Naive B cell (primary cell): Measurements from ENCODE around the gene FHOD3. TPM values are rescaled to one million over a fixed set of nuclear protein-coding genes. Genes with fewer than 3 reads are reported as not detected.
"Not testable (repeated sequence)": the region's sequence is repeated elsewhere in the genome, so short reads cannot be mapped to it uniquely, and the experiment has no call there.

Experiments used
- ATAC-seq, 2 donors: fragments of 150-1000 bp; cut with Tn5 transposase; 2 replicates each; pipeline ENCODE4 v1.10.0; 2021; ENCODE audit warnings: low read depth in 2 of 2, mild to moderate bottlenecking in 2 of 2, moderate library complexity in 2 of 2
- DNase-seq: peaks from one replicate; pipeline ENCODE4 v3.0.0; 2022
- H3K27ac Mint-ChIP-seq, 6 donors: one replicate each; pipeline ENCODE4 v1.8.0; 2020 to 2022; ENCODE audit warnings: mild to moderate bottlenecking in 6 of 6, mixed read lengths in 6 of 6, moderate library complexity in 5 of 6, inconsistent platforms in 2 of 6
- H3K27me3 Mint-ChIP-seq, 3 donors: one replicate each; pipeline ENCODE4 v1.8.0; 2021 to 2022; ENCODE audit warnings: mixed read lengths in 3 of 3, mild to moderate bottlenecking in 1 of 3
- H3K36me3 Mint-ChIP-seq, 2 donors: one replicate each; pipeline ENCODE4 v1.8.0; 2020 to 2022; ENCODE audit warnings: mixed read lengths in 2 of 2, inconsistent platforms in 1 of 2, mild to moderate bottlenecking in 1 of 2
- H3K4me1 Mint-ChIP-seq, 3 donors: one replicate each; pipeline ENCODE4 v1.8.0; 2020 to 2022; ENCODE audit warnings: mixed read lengths in 3 of 3, inconsistent platforms in 1 of 3, mild to moderate bottlenecking in 1 of 3, moderate library complexity in 1 of 3
- H3K4me3 Mint-ChIP-seq, 8 donors: one replicate each; pipeline ENCODE4 v1.8.0; 2020 to 2022; ENCODE audit warnings: mild to moderate bottlenecking in 8 of 8, mixed read lengths in 8 of 8, moderate library complexity in 8 of 8, inconsistent platforms in 2 of 8
- H3K9me3 Mint-ChIP-seq, 7 donors: one replicate each; pipeline ENCODE4 v1.8.0; 2020 to 2022; ENCODE audit warnings: mixed read lengths in 7 of 7, mild to moderate bottlenecking in 5 of 7, inconsistent platforms in 2 of 7, moderate library complexity in 1 of 7
- polyA plus RNA-seq, 6 donors: library from polyadenylated mRNA; unstranded; fragments of 300-500 nt; fragmentation: Illumina TruSeq; gene quantifications; one replicate each; pipeline ENCODE4 v1.2.3, GENCODE V29; 2021; ENCODE audit warnings: low read depth in 6 of 6

Gene FHOD3
- polyA plus RNA-seq, 6 donors from 2014 or later, result not detected

DNA sequence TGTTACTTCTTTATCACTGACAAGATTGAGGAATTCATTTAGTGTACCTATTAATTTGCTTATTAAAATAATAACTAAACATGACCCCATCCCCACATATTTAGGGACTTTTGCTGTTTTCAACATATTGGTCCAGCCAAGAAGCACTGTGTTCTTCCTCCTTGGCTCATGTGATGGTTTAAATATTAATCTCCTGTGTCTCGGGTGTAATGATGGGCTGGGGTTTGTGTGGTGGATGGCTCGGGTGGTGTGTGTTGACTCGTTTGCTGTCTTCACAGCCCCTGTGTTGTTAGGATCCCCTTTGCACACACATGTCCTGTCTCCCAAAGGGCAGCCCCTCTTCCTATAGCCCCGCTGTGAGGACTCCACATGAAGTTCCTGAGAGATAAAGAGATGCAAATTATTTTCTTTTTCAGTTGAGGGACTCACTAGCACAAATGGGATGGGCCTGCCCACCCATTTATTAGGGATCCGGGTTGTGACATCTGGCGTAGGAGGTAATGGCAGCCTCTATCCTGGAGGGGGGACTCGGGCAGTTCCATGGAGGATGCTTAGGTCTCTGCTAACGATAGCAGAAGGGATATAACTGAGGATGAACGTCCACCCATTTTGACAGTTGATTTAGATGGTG lies 53.4 kb downstream of the FHOD3 start:
- Mint-ChIP-seq H3K4me1 (no peaks in the 10 kb centered on the region), H3K9me3 (peaks cover 0 to 6% (median 0%) of the 10 kb centered on the region in 7 donors), H3K36me3 (peaks cover 0 to 8% of the 10 kb centered on the region in 2 donors), H3K4me3 (no peak overlapping the region), H3K27ac (no peak overlapping the region), H3K27me3 (peaks cover 30 to 54% (median 51%) of the 10 kb centered on the region in 3 donors)
- DNase-seq (no peak), ATAC-seq (no peak)

DNA sequence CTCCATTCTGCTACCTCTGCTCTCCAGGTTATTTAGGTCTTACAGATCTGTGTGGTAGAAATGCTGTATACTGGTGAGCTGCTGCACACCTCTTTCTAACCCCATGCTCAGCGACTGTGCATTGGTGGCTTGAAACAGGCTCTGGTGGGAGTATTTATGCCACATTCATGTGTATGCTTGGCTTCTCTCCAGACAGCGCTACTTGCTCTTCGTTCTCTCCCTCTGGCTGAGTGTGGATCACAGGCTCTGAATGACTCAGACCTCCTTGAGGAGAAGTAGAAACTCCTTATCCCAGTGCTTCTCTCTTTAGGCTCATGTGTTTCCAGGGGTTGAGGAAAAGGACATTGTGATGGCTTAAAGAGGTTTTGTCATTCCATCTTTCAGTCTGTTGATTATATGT lies 54.9 kb downstream of the FHOD3 start:
- Mint-ChIP-seq H3K36me3 (no peaks in the 10 kb centered on the region), H3K4me3 (no peak overlapping the region), H3K4me1 (no peaks in the 10 kb centered on the region), H3K27me3 (peaks cover 29 to 44% (median 43%) of the 10 kb centered on the region in 3 donors), H3K27ac (no peak overlapping the region), H3K9me3 (peaks cover 0 to 2% (median 0%) of the 10 kb centered on the region in 7 donors)
- DNase-seq, result no peak
- ATAC-seq, result no peak

GRCh38 chr18:36354989-36355388 lies 57.5 kb downstream of the FHOD3 start:
- Mint-ChIP-seq H3K27ac (no peak overlapping the region), H3K9me3 (peaks cover 0 to 2% (median 0%) of the 10 kb centered on the region in 7 donors), H3K27me3 (peaks cover 23 to 39% (median 27%) of the 10 kb centered on the region in 3 donors), H3K4me3 (no peak overlapping the region), H3K4me1 (no peaks in the 10 kb centered on the region), H3K36me3 (no peaks in the 10 kb centered on the region)
- ATAC-seq (no peak), DNase-seq (no peak)

GRCh38 chr18:36355511-36355910 lies 58.0 kb downstream of the FHOD3 start:
- Mint-ChIP-seq H3K4me3 (no peak overlapping the region), H3K4me1 (no peaks in the 10 kb centered on the region), H3K36me3 (no peaks in the 10 kb centered on the region), H3K9me3 (peaks cover 0 to 2% (median 0%) of the 10 kb centered on the region in 7 donors), H3K27ac (no peak overlapping the region), H3K27me3 (peaks cover 19 to 34% (median 24%) of the 10 kb centered on the region in 3 donors)
- DNase-seq, result no peak
- no peak for ATAC-seq

GRCh38 chr18:36356741-36357140 lies 59.2 kb downstream of the FHOD3 start:
- not testable (repeated sequence) for H3K9me3 Mint-ChIP-seq, H3K36me3 Mint-ChIP-seq, H3K27ac Mint-ChIP-seq, H3K4me1 Mint-ChIP-seq, DNase-seq, H3K4me3 Mint-ChIP-seq, ATAC-seq
- H3K27me3 Mint-ChIP-seq, result peaks cover 12 to 25% (median 14%) of the 10 kb centered on the region in 3 donors

DNA sequence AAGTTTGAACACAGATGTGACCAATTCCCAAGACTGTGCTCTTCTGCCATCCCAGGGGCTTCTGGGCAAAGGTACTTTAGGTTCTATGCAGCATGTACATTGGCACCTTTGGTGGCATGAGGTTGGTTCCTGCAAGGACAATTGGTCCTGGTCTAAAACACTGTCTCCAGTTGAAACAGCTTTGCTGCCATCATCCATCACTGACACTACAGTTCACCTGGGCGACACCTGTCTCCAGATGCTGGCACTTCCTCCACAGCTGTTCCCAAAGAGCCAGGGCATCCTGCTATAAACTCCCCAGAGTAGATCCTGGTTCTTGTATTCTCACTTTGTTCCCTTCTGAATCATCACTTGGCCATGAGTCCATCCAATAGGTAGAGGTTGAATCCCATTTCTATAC lies 60.6 kb downstream of the FHOD3 start:
- Mint-ChIP-seq H3K4me3 (no peak overlapping the region), H3K36me3 (no peaks in the 10 kb centered on the region), H3K4me1 (no peaks in the 10 kb centered on the region), H3K27me3 (peaks cover 11 to 27% (median 16%) of the 10 kb centered on the region in 3 donors), H3K27ac (no peak overlapping the region), H3K9me3 (peaks cover 0 to 4% (median 0%) of the 10 kb centered on the region in 7 donors)
- DNase-seq (no peak), ATAC-seq (no peak)

DNA sequence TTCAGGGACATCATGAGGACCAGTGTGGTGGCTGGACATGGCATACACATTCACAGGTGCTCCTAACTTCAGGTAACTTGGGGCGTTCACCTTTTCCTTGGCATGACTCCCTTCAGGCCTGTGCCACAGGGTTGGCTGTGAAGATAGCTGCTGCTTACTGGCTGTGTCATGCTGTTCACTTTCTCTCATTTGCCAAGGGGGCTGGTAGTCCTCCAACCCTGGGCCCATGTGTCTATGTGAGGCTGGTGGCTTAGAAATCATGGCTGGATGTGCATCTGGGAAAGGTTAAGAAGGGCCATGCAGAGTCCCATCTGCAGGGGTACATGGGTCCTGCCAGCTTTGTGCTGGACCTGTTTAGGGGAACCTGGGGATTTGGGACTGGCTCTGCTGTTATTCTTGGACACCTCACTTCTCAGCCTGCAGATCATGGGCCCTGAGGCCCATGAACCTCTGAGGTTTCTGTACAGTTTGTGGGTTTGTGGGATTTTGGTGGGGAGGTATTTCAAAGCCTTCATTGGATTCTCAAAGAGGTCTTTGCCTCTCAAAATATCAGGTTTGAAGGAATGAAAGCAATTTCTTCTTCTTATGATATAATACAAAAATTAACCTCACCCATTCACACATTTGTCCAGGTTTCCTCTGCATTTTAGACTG lies 62.9 kb downstream of the FHOD3 start:
- H3K9me3 Mint-ChIP-seq, result peaks cover 0 to 3% (median 0%) of the 10 kb centered on the region in 7 donors
- DNase-seq, result no peak

GRCh38 chr18:36364911-36365624 lies 67.6 kb downstream of the FHOD3 start:
- Mint-ChIP-seq H3K4me3 (no peak overlapping the region), H3K36me3 (no peaks in the 10 kb centered on the region), H3K27me3 (peaks cover 10 to 32% (median 29%) of the 10 kb centered on the region in 3 donors), H3K27ac (peak overlapping the region in 1 of 6 donors; percentile 60), H3K4me1 (no peaks in the 10 kb centered on the region), H3K9me3 (peaks cover 0 to 2% (median 0%) of the 10 kb centered on the region in 7 donors)
- no peak for DNase-seq
- ATAC-seq, result no peak

More for the DNA sequence above, 62.9 kb downstream of the FHOD3 start:
- ATAC-seq, result no peak
- no peaks in the 10 kb centered on the region for H3K4me1 Mint-ChIP-seq
- H3K27ac Mint-ChIP-seq, result no peak overlapping the region
- H3K4me3 Mint-ChIP-seq, result no peak overlapping the region
- H3K27me3 Mint-ChIP-seq, result peaks cover 19 to 36% (median 28%) of the 10 kb centered on the region in 3 donors
- H3K36me3 Mint-ChIP-seq, result no peaks in the 10 kb centered on the region

- Mint-ChIP-seq H3K4me3 (no peak overlapping the region), H3K9me3 (peaks cover 0 to 9% (median 2%) of the 10 kb centered on the region in 7 donors), H3K4me1 (no peaks in the 10 kb centered on the region), H3K36me3 (no peaks in the 10 kb centered on the region), H3K27me3 (peaks cover 12 to 40% (median 29%) of the 10 kb centered on the region in 3 donors), H3K27ac (no peak overlapping the region)
- ATAC-seq (no peak), DNase-seq (no peak)
Measured at GRCh38 chr18:36365836-36366775, 68.6 kb downstream of the FHOD3 start.

- no peaks in the 10 kb centered on the region for H3K4me1 Mint-ChIP-seq
- no peak overlapping the region for H3K27ac Mint-ChIP-seq
- ATAC-seq (no peak), DNase-seq (no peak)
- H3K4me3 Mint-ChIP-seq, result no peak overlapping the region
- peaks cover 17 to 44% (median 23%) of the 10 kb centered on the region in 3 donors for H3K27me3 Mint-ChIP-seq
- H3K36me3 Mint-ChIP-seq, result no peaks in the 10 kb centered on the region
- H3K9me3 Mint-ChIP-seq, result peaks cover 0 to 19% (median 7%) of the 10 kb centered on the region in 7 donors
Measured at GRCh38 chr18:36366994-36367839, 69.7 kb downstream of the FHOD3 start.

GRCh38 chr18:36368889-36369288 lies 71.4 kb downstream of the FHOD3 start:
- H3K9me3 Mint-ChIP-seq, result peaks cover 0 to 19% (median 6%) of the 10 kb centered on the region in 7 donors
- DNase-seq (no peak), ATAC-seq (no peak)
- no peak overlapping the region for H3K27ac Mint-ChIP-seq
- no peaks in the 10 kb centered on the region for H3K4me1 Mint-ChIP-seq
- peaks cover 31 to 53% (median 35%) of the 10 kb centered on the region in 3 donors for H3K27me3 Mint-ChIP-seq
- no peak overlapping the region for H3K4me3 Mint-ChIP-seq
- no peaks in the 10 kb centered on the region for H3K36me3 Mint-ChIP-seq

DNA sequence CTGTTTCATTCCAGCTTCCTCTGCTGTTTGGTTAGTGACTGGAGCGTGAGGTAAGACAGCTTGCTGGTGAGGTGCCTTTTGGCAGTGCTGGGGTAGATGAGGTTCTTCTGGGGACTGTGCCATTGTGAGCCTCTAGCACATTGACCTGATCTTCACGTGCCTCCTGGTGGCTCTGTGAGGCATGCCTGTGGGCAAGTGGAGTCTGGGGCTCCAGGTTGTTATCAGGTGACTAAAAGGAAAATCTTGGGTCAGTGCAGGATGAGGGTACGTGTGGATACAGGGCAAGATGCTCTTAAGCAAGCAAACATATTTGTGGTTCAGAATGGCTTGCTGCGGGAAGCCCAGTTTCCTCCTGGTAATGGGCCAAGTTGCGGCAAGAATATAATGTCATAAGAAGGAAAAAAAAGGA lies 75.4 kb downstream of the FHOD3 start:
- Mint-ChIP-seq H3K27me3 (peaks cover 25 to 61% (median 40%) of the 10 kb centered on the region in 3 donors), H3K4me3 (no peak overlapping the region), H3K9me3 (peaks cover 0 to 19% (median 8%) of the 10 kb centered on the region in 7 donors), H3K4me1 (no peaks in the 10 kb centered on the region), H3K27ac (no peak overlapping the region), H3K36me3 (no peaks in the 10 kb centered on the region)
- ATAC-seq (no peak), DNase-seq (no peak)
